Measurements from ENCODE around the gene KLHL17. TPM values are rescaled to one million over a fixed set of nuclear protein-coding genes. Genes with fewer than 3 reads are reported as not detected.

The KLHL17 gene
- total RNA-seq, 1 donor from 2014 or later = 6.6 TPM

- no peak for DNase-seq
- intact Hi-C loops (cut with micrococcal nuclease) = no loop called here
- ATAC-seq = no peak
Observed at GRCh38 chr1:920521-920920, 39.9 kb upstream of the KLHL17 start.

GRCh38 chr1:921011-921837, 39.2 kb upstream of the KLHL17 start:
- DNase-seq = peak; percentile 83
- intact Hi-C loops (cut with micrococcal nuclease) = no loop called here
- peak; percentile 81 for ATAC-seq

DNA sequence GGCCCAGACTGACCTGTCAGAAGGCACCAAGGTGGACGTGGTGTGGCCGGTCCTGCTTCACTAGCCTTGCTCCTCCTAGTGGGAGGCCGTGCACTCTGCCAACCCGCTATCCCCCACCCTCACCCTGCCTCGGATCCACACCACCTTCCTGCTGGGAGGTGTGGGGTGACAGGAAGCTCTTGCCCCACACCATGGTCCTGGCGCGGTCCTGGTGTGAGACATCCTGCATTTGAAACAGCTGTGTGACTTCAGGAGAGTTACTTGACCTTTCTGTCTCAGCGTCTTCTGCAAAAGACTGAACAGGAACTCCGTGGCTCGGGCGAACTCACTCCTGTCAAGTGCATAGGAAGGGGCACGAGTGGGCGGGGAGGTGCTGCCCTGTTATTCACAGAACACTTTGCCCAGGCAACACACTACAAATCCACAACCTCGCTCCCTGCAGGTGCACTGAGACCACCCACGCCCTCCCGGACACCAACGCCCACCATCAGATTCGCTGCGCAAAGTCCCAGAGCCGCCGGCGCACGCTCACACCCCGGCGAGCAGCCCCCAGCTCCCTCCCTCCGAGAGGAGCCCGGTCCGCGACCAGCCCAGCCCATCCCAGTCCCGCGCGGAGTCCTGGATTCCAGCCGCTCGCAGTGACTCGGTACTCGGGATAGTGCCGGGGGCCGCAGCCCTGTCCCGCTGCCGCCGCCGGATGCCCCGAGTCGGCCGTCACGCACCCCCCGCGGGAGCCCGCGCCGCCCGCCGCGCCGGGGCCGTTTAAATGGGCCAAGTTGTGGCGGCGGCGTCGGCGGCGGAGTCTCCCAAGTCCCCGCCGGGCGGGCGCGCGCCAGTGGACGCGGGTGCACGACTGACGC, 37.0 kb upstream of the KLHL17 start, which contains the start of gene SAMD11:
Gene SAMD11 (plus strand): TSS at position 793 of the 860 bp plus-strand sequence. CDS start 509 bp downstream, outside the sequence.
- intact Hi-C loops (cut with micrococcal nuclease) = no loop called here
- peak; percentile 92 for DNase-seq
- peak; percentile 76 for ATAC-seq

GRCh38 chr1:923991-924655, 36.3 kb upstream of the KLHL17 start:
- DNase-seq (no peak), ATAC-seq (no peak)
- intact Hi-C loops (cut with micrococcal nuclease) = no loop called here

GRCh38 chr1:924656-925560, 35.5 kb upstream of the KLHL17 start:
- peak; percentile 66 for DNase-seq
- intact Hi-C loops (cut with micrococcal nuclease) = no loop called here
- no peak for ATAC-seq

- intact Hi-C loops (cut with micrococcal nuclease) = no loop called here
- ATAC-seq = peak; percentile 46
- peak; percentile 71 for DNase-seq
Observed at GRCh38 chr1:925561-926421, 34.6 kb upstream of the KLHL17 start.

GRCh38 chr1:927234-927633, 33.1 kb upstream of the KLHL17 start:
- ATAC-seq = no peak
- intact Hi-C loops (cut with micrococcal nuclease) = no loop called here
- DNase-seq = no peak

- DNase-seq = no peak
- intact Hi-C loops (cut with micrococcal nuclease) = no loop called here
- ATAC-seq = no peak
Observed at GRCh38 chr1:927748-928147, 32.6 kb upstream of the KLHL17 start.

DNA sequence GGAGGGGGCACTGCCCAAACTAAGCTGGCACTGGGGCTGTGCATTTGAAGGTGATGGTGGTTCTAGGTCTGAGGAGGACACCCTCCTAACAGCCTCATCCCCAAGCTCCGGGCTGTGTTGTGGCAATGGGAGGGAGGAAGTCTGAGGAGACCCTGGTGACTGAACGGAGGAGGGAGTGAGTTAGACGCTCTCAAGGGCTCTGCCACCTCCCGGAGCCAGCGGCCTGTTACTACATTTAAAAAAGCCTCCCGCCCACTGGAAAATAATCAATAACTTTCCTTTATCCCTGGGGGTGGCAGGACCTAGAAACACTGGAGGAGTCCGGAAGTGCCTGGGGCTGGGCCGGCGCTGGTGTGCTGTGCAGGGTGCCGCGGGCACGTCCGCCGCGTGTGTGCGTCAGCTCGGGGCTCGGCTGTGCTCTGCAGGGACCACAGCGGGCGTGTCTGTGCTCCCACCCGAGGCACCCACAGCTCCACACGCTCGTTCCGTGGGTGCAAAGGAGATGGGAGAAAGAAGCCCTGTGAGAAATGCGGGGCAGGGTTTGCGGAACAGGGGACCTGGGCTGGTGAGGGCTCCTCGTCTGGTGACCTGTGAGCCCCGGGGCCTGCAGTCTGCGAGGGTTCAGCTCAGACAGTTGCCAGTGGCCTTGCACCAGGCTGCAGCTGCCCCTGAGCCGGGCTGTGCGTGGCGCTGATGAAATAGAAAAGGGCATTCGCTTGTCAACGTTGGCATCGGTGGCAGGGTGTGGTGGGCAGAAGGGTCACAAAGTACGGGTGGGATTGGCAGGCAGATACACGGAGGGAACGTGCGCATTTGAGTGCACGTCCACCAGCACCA, 31.3 kb upstream of the KLHL17 start:
- intact Hi-C loops (cut with micrococcal nuclease) = no loop called here
- ATAC-seq (no peak), DNase-seq (no peak)

GRCh38 chr1:929712-930632, 30.4 kb upstream of the KLHL17 start:
- intact Hi-C loops (cut with micrococcal nuclease) = no loop called here
- DNase-seq (no peak), ATAC-seq (no peak)

GRCh38 chr1:930633-931138, 29.7 kb upstream of the KLHL17 start:
- ATAC-seq (no peak), DNase-seq (no peak)
- intact Hi-C loops (cut with micrococcal nuclease) = no loop called here

DNA sequence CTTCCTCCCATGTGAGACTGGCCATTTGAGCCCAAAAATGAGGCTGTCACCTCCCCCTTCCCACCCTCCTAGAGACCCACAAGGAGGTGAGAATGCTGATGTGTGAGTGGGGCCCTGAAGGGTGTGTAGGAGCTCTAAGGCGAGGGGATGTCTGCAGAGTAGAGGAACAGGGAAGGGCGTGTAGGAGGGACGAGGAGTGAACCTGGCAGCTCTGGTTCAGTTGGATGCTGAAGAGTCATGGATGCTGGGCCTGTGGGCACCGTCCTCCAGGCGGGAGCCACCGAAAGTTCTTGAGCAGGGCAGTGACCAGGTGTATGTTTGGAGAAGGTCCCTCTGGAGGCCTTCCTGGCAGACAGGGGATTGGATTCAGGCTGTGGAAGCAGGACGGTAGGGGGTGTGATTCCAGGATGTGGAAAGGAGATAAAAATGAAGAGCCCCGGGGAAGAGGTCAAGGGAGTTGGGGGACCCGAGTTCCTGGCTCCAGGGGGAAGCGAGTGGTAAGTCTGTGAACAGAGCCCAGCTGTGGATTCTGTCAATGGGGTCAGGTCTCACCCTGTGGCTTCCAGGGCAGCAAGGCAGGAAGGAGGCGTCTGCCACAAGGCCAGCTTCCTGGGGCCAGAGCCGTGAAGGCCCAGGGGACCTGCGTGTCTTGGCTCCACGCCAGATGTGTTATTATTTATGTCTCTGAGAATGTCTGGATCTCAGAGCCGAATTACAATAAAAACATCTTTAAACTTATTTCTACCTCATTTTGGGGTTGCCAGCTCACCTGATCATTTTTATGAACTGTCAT, 28.8 kb upstream of the KLHL17 start:
- intact Hi-C loops (cut with micrococcal nuclease) = no loop called here
- ATAC-seq (no peak), DNase-seq (no peak)

- ATAC-seq (no peak), DNase-seq (no peak)
- intact Hi-C loops (cut with micrococcal nuclease) = no loop called here
Observed at GRCh38 chr1:932173-932510, 28.2 kb upstream of the KLHL17 start.

DNA sequence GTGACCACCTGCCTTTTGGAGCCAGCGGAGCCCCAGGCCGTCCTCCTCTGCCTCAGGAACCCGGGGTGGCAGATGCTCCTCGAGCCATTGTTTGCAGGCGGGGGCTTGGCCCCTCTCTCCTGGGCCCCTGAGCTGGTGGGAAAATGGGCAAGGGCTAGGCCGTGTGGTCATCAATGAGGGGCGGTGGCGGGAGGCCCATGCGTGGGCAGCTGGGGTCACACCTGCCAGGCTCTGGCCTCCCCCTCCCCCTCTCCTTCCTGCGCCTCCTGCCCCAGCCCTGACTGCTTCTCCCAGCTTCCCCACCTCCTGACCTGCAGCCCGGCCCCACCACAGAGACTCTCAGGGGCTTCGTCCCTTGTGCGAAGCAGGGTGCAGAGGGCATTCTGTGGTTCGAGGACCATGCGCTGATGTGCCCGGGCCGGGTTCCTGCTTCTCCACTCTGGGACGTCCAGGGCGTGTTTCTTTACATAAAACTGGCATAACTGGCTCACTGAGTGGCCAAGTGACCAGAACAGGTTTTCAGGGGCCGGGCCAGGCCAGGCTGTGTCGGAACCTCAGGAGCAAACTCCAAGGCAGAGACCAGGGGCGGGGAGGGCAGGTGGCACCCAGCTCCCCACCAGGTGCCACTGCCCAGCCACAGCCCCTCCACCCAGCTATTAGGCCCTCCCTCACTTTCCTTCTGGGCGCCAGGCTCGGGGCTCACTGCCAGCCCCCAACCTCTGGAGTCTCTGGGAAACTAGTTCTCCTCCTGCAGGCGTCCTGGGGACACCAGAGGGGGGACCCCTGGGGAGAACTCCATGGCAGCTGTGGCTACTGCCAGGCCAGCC, 27.4 kb upstream of the KLHL17 start:
- intact Hi-C loops (cut with micrococcal nuclease) = no loop called here
- ATAC-seq (no peak), DNase-seq (no peak)
